Activated CD8-positive, alpha-beta memory T cell treated with anti-CD3 and anti-CD28 coated beads for 36 hours (primary cell): ENCODE measurements around the gene GCSAM. TPM values are rescaled to one million over a fixed set of nuclear protein-coding genes. Genes with fewer than 3 reads are reported as not detected.

Experiments
- CTCF ChIA-PET: fragments of 350-600 bp; sonication (Branson Sonifier 250); formaldehyde crosslinking; loops from one replicate; lab custom pipeline; 2021; ENCODE audit warnings: antibody characterized with exemption; lab: Charles Lee
- POLR2A ChIA-PET: fragments of 350-600 bp; sonication (Branson Sonifier 250); formaldehyde crosslinking; loops from one replicate; lab custom pipeline; 2021; ENCODE audit warnings: antibody characterized with exemption; lab: Charles Lee
- total RNA-seq, 2 experiments: library from RNA; stranded (reverse); gene quantifications; one replicate each; pipeline ENCODE4 v1.2.3, GENCODE V29; 2021

GCSAM gene
- 1 to 10 TPM; 3.0 to 4.3 TPM for total RNA-seq

- CTCF ChIA-PET, result interaction anchor here (0.7 to 1.1 kb wide), 2 partner anchors 15 to 19 kb away, joined by 3 read pairs; no protein-coding TSS in a partner anchor
- POLR2A ChIA-PET, result interaction anchor here (0.6 kb wide), 1 partner anchor 381 kb away, joined by 3 read pairs; no protein-coding TSS in a partner anchor
Observed at GRCh38 chr3:112132975-112133448, at the start of gene GCSAM. TSS of gene GCSAM (minus strand) at chr3:112133248. CDS start at chr3:112133120, 128 bp downstream.

- ChIA-PET CTCF (no interaction called here), POLR2A (no interaction called here)
Observed at GRCh38 chr3:112175646-112176045, 42.6 kb upstream of the GCSAM start.

- ChIA-PET POLR2A (no interaction called here), CTCF (no interaction called here)
Observed at GRCh38 chr3:112175037-112175436, 42.0 kb upstream of the GCSAM start.

DNA sequence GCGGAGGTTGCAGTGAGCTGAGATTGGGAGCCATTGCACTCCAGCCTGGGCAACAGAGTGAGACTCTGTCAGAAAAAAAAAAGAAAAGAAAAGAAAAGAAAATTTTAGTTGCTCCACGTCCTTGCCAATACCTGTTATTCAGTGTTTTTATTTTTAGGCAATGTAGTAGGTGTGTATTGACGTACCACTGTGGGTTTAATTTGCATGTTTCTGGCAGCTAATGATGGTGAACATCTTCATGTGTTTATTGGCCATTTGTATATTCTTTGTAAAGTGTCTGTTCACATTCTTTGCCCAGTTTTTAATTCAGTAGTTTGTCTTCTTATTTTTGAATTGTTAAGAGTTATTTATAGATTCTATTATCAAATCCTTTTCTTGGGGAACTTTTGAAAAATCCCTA lies 38.1 kb upstream of the GCSAM start:
- ChIA-PET POLR2A (no interaction called here), CTCF (no interaction called here)

GRCh38 chr3:112170046-112170445 lies 37.0 kb upstream of the GCSAM start:
- ChIA-PET POLR2A (no interaction called here), CTCF (no interaction called here)

- POLR2A ChIA-PET, result no interaction called here
- CTCF ChIA-PET, result no interaction called here
Observed at GRCh38 chr3:112167758-112168157, 34.7 kb upstream of the GCSAM start.

GRCh38 chr3:112149136-112149535 lies 16.1 kb upstream of the GCSAM start:
- POLR2A ChIA-PET, result no interaction called here
- CTCF ChIA-PET, result no interaction called here

GRCh38 chr3:112143689-112144088 lies 10.6 kb upstream of the GCSAM start:
- ChIA-PET CTCF (no interaction called here), POLR2A (no interaction called here)

GRCh38 chr3:112143251-112143650 lies 10.2 kb upstream of the GCSAM start:
- CTCF ChIA-PET, result no interaction called here
- POLR2A ChIA-PET, result no interaction called here

DNA sequence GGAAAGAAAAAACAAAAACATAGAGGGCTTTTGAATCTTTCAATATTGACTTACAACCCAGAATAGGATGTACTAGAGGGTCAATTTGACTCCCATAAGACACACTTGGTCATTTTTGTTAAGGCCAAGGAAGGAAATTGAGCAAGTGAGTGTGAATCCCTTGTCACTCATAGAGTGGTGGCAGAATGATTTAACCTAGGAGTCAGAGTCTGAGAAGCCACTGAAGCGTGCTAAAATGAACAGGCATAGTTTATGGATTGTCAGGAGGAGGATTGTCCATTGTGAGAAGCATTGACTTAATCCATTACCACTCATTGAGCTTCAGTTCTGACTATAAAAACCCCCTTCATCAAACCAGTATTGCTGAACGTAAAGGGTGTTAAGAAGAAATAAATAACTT lies 8.2 kb upstream of the GCSAM start:
- ChIA-PET CTCF (no interaction called here), POLR2A (interaction anchor here (0.5 kb wide), 1 partner anchor 358 kb away, joined by 4 read pairs; the partner anchor contains the start of gene BTLA)

DNA sequence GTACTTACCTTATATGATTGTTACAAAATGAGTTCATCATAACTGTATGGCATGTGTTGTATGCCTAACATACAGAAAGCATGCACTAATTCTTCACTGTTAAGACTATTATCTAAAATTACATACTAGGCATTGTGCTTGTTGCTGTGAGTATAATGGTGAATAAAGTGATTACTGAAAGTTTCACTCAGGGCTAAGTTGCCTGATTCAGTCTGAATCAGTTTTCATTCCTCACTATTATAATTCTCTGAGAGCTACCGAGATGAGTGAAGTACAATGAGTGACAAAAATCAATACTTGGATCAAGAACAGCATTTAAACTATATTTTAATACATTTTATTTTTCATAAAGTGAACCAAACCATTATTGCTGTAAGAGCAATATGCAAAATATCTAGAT lies 7.5 kb upstream of the GCSAM start:
- ChIA-PET CTCF (no interaction called here), POLR2A (interaction anchor here (0.5 kb wide), 1 partner anchor 359 kb away, joined by 4 read pairs; the partner anchor contains the start of gene BTLA)

- ChIA-PET POLR2A (no interaction called here), CTCF (interaction anchor here (0.7 to 2.2 kb wide), 5 partner anchors 11 to 195 kb away, joined by 3 to 6 read pairs (median 3); partner anchors contain the start of genes CD200 and SLC9C1)
Observed at GRCh38 chr3:112138219-112138969, 5.3 kb upstream of the GCSAM start.

DNA sequence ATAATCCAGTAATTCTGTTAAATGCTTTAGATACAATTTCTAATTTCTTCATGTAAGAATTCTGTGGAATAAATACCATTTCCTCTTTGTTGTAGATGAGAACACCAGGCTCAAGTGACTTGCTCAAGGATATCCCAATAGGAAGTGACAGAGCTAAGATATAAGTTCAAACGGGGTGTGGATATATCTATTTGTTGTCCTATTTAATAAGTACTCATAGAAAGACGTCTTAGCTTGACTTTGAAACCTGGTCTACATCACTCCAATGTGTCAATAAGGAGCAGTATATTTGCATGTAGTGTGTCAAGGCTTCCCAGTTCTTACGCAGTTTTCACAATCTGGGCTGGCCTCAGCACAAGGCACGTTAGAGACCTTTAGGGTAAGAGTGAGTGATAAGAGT lies 4.7 kb upstream of the GCSAM start:
- POLR2A ChIA-PET, result no interaction called here

GRCh38 chr3:112136959-112137693 lies 4.1 kb upstream of the GCSAM start:
- POLR2A ChIA-PET, result no interaction called here
- CTCF ChIA-PET, result interaction anchor here (0.7 to 2.2 kb wide), 3 partner anchors 26 to 397 kb away, joined by 3 to 6 read pairs (median 6); partner anchors contain the start of gene SLC9C1

More for the DNA sequence above, 4.7 kb upstream of the GCSAM start:
- CTCF ChIA-PET, result interaction anchor here (1.0 to 2.2 kb wide), 3 partner anchors 11 to 156 kb away, joined by 3 to 6 read pairs (median 6); partner anchors contain the start of gene SLC9C1

DNA sequence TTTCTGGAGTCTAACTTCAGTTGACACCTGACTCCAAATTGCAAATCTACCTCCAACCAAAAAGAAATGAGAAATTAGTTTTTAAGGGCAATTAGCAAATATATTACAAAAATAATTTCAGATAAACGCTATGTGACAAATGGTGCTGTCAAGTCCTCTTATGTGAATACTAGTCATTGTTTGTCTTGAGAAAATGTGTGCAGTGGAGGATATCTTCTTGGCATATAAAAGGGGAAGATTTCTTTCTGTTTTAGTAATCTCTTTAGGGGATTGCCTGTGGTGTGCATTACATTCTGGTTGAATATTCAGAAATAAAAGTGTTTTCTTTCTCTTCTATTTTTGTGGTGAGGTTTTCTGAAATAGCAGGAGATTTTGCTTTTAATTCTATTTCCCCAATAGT lies 3.0 kb upstream of the GCSAM start:
- POLR2A ChIA-PET, result no interaction called here
- CTCF ChIA-PET, result interaction anchor here (0.9 kb wide), 1 partner anchor 24 kb away, joined by 3 read pairs; no protein-coding TSS in a partner anchor

DNA sequence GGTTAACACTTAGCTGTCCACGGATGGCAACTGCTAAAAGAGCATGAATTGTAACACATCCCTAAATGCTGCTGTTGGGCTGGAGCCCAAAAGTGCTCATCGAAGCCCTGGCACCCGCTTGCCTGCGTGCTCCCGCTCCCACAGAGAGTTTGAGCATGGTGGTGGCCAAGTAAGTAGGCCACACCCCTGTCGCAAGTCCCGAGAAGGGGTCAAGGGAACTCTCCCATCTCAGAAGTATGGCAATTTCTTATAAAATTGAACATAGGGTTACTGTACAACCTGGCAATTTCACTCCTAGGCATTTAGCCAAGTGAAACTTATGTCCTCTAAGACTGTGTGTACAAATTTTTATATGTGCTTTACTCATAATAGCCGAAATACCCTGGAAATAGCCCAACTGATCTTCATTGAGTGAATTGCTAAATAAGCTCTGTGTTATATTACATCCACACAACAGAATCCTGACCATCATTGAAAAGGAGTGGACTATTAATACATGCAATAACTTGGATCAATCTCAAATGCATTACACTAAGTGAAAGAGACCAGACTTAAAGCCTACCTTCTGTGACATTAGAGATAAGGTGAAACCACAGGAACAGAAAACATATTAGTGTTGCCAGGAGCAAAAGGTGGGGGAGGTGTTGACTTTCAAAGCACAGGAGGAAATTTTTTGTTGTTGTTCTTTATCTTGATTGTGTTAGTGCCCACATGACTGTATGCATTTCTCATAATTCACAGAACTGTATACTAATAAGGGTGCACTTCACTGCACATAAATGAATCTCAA lies 1.5 kb upstream of the GCSAM start:
- POLR2A ChIA-PET, result no interaction called here
- CTCF ChIA-PET, result no interaction called here

- POLR2A ChIA-PET, result no interaction called here
- CTCF ChIA-PET, result no interaction called here
Observed at GRCh38 chr3:112133626-112134334, 732 bp upstream of the GCSAM start.

GRCh38 chr3:112132554-112132953 lies 494 bp downstream of the GCSAM start:
- ChIA-PET CTCF (interaction anchor here (0.7 to 1.1 kb wide), 2 partner anchors 16 to 19 kb away, joined by 3 read pairs; no protein-coding TSS in a partner anchor), POLR2A (interaction anchor here (0.6 kb wide), 1 partner anchor 382 kb away, joined by 3 read pairs; no protein-coding TSS in a partner anchor)
